Measurements from ENCODE around the gene MOCS2. TPM values are rescaled to one million over a fixed set of nuclear protein-coding genes. Genes with fewer than 3 reads are reported as not detected.

MOCS2 gene, protein sequence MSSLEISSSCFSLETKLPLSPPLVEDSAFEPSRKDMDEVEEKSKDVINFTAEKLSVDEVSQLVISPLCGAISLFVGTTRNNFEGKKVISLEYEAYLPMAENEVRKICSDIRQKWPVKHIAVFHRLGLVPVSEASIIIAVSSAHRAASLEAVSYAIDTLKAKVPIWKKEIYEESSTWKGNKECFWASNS
- 11.5 TPM for polyA plus RNA-seq (2012; ENCODE audit: low read depth, missing spikeins)

DNA sequence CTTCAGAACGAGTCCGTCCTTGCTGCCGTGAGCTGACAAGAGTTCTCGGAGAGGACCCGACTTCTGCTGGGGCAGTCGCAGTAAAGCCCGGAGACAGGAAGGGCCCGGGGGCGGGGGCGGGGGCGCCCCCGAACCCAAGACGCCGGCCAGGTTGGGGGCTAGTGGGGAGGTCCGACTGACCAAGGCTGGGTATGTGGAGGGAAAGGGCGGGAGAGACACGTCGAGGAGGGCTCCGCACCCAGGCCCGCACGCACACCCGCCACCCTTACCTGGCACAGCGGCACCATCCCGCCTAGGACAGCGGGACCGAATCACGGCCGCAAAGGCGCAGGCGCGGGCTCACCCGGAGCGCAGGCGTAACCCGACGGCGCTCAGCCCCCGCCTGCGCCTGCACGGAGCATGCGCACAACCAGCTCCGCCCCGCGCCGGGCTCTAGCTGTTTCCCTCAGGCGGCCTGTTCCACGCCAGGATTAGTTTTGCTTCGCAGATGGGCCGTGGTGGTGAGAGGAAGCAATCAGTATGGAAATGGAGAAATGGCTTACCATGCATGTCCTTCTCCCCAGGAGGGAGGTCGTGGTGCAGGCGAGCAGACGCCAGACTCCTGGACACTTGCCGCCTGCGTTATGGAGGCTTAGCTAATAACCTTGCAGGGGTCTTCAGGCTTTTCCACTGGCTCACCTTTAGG is at the start of gene MOCS2:
Gene MOCS2 (minus strand): TSS at position 315 of the 685 bp plus-strand sequence. CDS start 2,583 bp downstream, outside the sequence.
- DNase-seq (ENCODE audit: insufficient read length, low spot score), result peak; percentile 89
- TF ChIP-seq POLR2A (IDR thresholded peaks at IDR 0.05; ENCODE audit: low read depth, low read length) (peak; percentile 83), PAX5 (IDR thresholded peaks at IDR 0.05; ENCODE audit: insufficient read depth, low read length, severe bottlenecking) (no peak), POU2F2 (IDR thresholded peaks at IDR 0.05; ENCODE audit: low read depth, low read length) (0 out of 2 replicates have a peak, but pooled peaks have one; percentile 28), SPI1 (IDR thresholded peaks at IDR 0.05; ENCODE audit: low read depth, low read length) (no peak), TAF1 (IDR thresholded peaks at IDR 0.05; ENCODE audit: low read depth, low read length) (peak; percentile 50; the same call in 1 of the 2 replicates), POLR2AphosphoS5 (IDR thresholded peaks at IDR 0.05; ENCODE audit: low read depth, low read length) (peak; percentile 82)
- peak; percentile 99 for FAIRE-seq

DNA sequence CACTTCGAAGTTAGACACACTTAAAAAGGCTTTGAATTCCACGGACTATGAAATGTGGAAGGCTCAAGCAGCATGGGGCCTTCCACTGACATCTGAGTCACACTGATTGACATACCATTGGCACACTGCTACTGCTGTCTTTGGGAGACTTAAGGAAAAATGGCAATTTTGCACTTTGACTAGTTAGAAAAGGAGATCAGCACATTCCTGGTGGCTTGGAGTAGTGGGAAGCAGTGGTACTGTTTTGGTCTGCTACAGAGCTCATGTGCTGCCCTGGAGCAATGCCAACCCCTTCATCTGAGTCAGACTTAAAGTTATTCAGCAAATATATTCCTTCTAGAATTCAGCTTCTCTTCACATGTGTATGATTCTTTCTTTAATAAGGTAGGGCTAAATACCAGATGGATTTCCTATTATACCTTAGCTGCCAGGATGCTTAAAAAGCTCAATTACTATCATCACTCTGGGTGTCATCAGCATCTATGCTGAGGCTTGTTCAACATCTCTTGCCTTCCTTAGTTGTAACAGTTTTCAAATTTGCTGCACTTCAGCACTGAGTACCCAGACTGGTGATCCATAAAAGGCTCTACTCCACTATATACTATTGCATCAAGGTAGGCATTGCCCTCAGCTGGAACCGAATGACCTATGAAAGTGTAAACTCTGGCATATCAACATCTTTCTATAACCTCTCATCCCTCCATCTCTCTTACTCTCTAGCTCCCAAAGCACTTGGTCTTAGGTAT is 42.3 kb upstream of the MOCS2 start:
- FAIRE-seq (no peak), DNase-seq (ENCODE audit: insufficient read length, low spot score) (no peak)
- no peak for TF ChIP-seq TAF1 (IDR thresholded peaks at IDR 0.05; ENCODE audit: low read depth, low read length)
- no peak for TF ChIP-seq POU2F2 (IDR thresholded peaks at IDR 0.05; ENCODE audit: low read depth, low read length)
- TF ChIP-seq POLR2A (IDR thresholded peaks at IDR 0.05; ENCODE audit: low read depth, low read length), result no peak
- TF ChIP-seq POLR2AphosphoS5 (IDR thresholded peaks at IDR 0.05; ENCODE audit: low read depth, low read length), result no peak
- TF ChIP-seq SPI1 (IDR thresholded peaks at IDR 0.05; ENCODE audit: low read depth, low read length), result no peak
- TF ChIP-seq PAX5 (IDR thresholded peaks at IDR 0.05; ENCODE audit: insufficient read depth, low read length, severe bottlenecking), result no peak

DNA sequence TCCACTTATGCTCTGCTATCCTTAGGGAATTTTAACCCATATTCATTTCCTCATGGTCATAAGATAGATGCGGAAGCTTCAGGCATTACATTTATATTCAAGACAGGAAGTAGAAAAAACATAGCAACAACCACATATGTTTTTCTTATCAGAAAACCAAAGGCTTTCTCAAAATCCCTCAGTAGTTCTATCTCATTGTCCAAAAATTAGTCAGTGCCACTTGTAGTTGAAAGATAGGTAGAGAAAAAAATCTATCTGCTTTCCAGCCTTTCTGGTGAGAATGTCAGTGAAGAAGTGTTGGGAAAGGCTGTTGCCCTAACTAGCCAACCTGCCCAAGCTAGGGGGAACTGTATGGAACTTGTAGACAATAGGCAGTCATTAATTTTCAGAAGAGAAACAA is 23.5 kb upstream of the MOCS2 start:
- DNase-seq (ENCODE audit: insufficient read length, low spot score) (no peak), FAIRE-seq (no peak)
- TF ChIP-seq POU2F2 (IDR thresholded peaks at IDR 0.05; ENCODE audit: low read depth, low read length), result no peak
- TF ChIP-seq PAX5 (IDR thresholded peaks at IDR 0.05; ENCODE audit: insufficient read depth, low read length, severe bottlenecking), result no peak
- no peak for TF ChIP-seq POLR2AphosphoS5 (IDR thresholded peaks at IDR 0.05; ENCODE audit: low read depth, low read length)
- no peak for TF ChIP-seq TAF1 (IDR thresholded peaks at IDR 0.05; ENCODE audit: low read depth, low read length)
- TF ChIP-seq SPI1 (IDR thresholded peaks at IDR 0.05; ENCODE audit: low read depth, low read length), result no peak
- no peak for TF ChIP-seq POLR2A (IDR thresholded peaks at IDR 0.05; ENCODE audit: low read depth, low read length)

DNA sequence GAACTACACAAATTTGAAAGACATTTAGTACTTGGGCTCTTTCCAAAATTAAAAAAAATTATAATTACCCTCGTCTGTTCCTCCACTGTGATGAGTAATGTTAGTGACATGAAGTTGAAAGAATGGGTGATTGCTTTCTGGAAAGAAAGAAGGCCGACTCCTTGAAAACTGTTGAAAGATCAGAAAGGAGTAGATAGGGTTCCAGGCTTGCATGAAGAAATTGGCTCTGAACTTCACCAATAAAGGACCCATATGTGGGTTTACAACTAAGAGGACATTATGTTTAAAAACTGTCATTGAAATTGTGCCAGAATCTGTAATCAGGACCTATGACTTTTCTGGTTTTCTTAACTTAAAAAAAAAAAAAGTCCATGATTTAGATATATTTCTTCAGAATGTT is 20.7 kb upstream of the MOCS2 start:
- no peak for FAIRE-seq
- DNase-seq (ENCODE audit: insufficient read length, low spot score), result no peak
- TF ChIP-seq TAF1 (IDR thresholded peaks at IDR 0.05; ENCODE audit: low read depth, low read length) (no peak), POLR2A (IDR thresholded peaks at IDR 0.05; ENCODE audit: low read depth, low read length) (no peak), POU2F2 (IDR thresholded peaks at IDR 0.05; ENCODE audit: low read depth, low read length) (no peak), PAX5 (IDR thresholded peaks at IDR 0.05; ENCODE audit: insufficient read depth, low read length, severe bottlenecking) (no peak), SPI1 (IDR thresholded peaks at IDR 0.05; ENCODE audit: low read depth, low read length) (no peak), POLR2AphosphoS5 (IDR thresholded peaks at IDR 0.05; ENCODE audit: low read depth, low read length) (no peak)

DNA sequence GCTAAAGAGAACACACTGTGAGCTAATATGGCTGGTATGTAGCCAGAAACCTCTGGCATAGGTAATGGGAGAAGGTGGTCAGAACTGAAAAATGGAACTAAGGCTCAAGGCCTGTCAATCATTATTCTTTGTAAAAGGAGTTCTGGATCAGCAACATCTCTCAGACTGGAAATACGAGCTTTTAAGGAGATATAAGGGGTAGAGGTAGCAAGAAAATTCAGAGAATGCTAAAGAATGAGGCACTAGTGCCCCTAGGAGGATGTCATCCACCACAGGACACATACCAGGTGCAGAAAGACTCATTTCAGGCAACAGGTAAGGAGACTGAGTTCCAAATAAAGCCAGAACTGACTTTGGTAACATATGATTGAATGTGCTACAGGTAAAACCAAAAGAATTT is 18.9 kb upstream of the MOCS2 start:
- DNase-seq (ENCODE audit: insufficient read length, low spot score) (no peak), FAIRE-seq (no peak)
- no peak for TF ChIP-seq SPI1 (IDR thresholded peaks at IDR 0.05; ENCODE audit: low read depth, low read length)

DNA sequence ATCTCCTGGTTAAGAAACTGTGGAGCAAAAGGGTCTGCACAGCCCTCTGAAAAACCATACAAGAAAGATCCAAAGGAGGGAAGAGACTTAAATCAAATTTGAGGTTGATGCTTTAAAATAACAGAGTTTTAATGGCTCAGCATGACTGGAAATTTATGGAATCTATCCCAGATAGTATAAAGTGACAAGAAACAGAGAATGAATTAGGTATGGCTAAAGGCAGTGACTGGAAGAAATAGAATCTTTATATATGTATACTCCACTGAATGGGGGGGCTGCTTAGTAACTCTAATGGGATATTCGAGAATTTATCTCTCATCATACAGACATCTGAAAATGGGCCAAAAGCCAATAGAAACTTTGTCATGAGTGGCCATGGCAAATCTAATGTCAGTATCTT is 17.6 kb upstream of the MOCS2 start:
- no peak for FAIRE-seq
- TF ChIP-seq POLR2A (IDR thresholded peaks at IDR 0.05; ENCODE audit: low read depth, low read length), result no peak
- no peak for TF ChIP-seq SPI1 (IDR thresholded peaks at IDR 0.05; ENCODE audit: low read depth, low read length)
- no peak for TF ChIP-seq PAX5 (IDR thresholded peaks at IDR 0.05; ENCODE audit: insufficient read depth, low read length, severe bottlenecking)
- no peak for TF ChIP-seq POLR2AphosphoS5 (IDR thresholded peaks at IDR 0.05; ENCODE audit: low read depth, low read length)
- no peak for TF ChIP-seq POU2F2 (IDR thresholded peaks at IDR 0.05; ENCODE audit: low read depth, low read length)
- no peak for TF ChIP-seq TAF1 (IDR thresholded peaks at IDR 0.05; ENCODE audit: low read depth, low read length)
- no peak for DNase-seq (ENCODE audit: insufficient read length, low spot score)

DNA sequence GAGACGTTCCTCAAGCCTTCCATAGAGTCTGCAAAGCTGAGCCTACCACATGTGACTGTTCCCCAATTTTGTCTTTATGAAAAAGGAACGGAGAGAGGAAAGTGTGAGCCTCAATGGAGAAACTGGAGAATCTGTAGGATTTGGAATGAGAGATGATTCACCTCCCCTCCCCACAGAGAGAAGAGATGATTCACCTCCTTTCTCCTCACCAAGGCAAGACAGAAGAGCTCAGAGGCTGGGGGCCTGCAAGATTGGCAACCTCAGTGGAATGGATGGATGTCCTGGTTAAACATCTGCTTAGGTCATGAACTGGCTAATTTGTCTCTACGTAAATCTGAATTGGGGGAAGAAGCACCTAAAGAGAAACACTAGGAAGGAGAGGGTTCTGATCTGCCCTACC is 17.0 kb upstream of the MOCS2 start:
- no peak for FAIRE-seq
- DNase-seq (ENCODE audit: insufficient read length, low spot score), result no peak
- TF ChIP-seq TAF1 (IDR thresholded peaks at IDR 0.05; ENCODE audit: low read depth, low read length), result no peak

DNA sequence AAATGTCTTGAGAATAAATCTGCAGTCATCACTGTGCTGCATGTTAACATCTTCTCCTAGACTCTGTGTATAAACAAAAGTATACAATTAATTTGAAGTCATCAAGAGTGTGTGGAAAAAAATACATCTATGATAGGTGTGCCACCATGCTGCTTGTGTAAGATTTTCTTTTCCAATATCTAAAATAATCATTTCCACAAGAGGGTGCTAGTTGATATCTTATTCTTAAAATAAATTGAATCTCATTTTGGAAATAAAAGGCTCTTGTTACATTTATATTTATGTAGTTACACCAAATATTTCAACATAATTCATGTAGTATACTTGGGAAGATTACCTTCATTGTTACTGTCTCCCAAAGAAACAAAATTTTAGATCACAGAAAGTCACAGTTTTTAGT is 14.1 kb upstream of the MOCS2 start:
- TF ChIP-seq TAF1 (IDR thresholded peaks at IDR 0.05; ENCODE audit: low read depth, low read length) (no peak), POLR2AphosphoS5 (IDR thresholded peaks at IDR 0.05; ENCODE audit: low read depth, low read length) (no peak), POLR2A (IDR thresholded peaks at IDR 0.05; ENCODE audit: low read depth, low read length) (no peak), POU2F2 (IDR thresholded peaks at IDR 0.05; ENCODE audit: low read depth, low read length) (no peak), SPI1 (IDR thresholded peaks at IDR 0.05; ENCODE audit: low read depth, low read length) (no peak), PAX5 (IDR thresholded peaks at IDR 0.05; ENCODE audit: insufficient read depth, low read length, severe bottlenecking) (no peak)
- DNase-seq (ENCODE audit: insufficient read length, low spot score) (no peak), FAIRE-seq (no peak)

DNA sequence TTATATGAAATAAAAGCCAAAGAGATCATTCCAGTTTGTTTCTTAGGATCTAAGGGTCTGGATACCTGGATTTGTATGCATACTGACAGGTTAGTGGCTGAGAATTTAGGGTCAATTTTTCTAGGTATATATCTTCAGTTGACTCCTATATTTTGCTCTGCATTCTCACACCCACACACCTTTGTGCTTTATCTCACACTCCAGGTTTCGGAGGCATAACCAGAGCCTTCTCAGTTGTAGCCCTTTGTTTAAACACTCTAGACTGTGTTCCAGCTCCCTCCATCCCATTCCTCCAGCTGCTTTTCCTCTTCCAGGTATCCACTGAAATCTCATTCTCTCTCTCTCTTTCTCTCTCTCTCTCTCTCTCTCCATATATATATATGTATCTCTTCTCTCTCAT is 10.6 kb upstream of the MOCS2 start:
- FAIRE-seq (no peak), DNase-seq (ENCODE audit: insufficient read length, low spot score) (no peak)
- TF ChIP-seq SPI1 (IDR thresholded peaks at IDR 0.05; ENCODE audit: low read depth, low read length) (no peak), TAF1 (IDR thresholded peaks at IDR 0.05; ENCODE audit: low read depth, low read length) (no peak), POLR2AphosphoS5 (IDR thresholded peaks at IDR 0.05; ENCODE audit: low read depth, low read length) (no peak), POU2F2 (IDR thresholded peaks at IDR 0.05; ENCODE audit: low read depth, low read length) (no peak), PAX5 (IDR thresholded peaks at IDR 0.05; ENCODE audit: insufficient read depth, low read length, severe bottlenecking) (no peak), POLR2A (IDR thresholded peaks at IDR 0.05; ENCODE audit: low read depth, low read length) (no peak)
